NCI-H1930 (cell line): ENCODE measurements around the gene BANK1.

Experiments
- DNase-seq, 2 experiments: peaks; one replicate each; lab custom pipeline; 2025; lab: John Stamatoyannopoulos, UW

Gene BANK1

GRCh38 chr4:101790521-101791181 is at the start of gene BANK1:
TSS of gene BANK1 (plus strand) at chr4:101790730. CDS start at chr4:101790881, 151 bp downstream.
- peak; percentile 44 to 76 for DNase-seq

- no peak for DNase-seq
Measured at GRCh38 chr4:101753721-101754120, 36.8 kb upstream of the BANK1 start.

- DNase-seq = no peak
Measured at GRCh38 chr4:101756181-101756580, 34.3 kb upstream of the BANK1 start.

GRCh38 chr4:101761405-101761804 is 29.1 kb upstream of the BANK1 start:
- no peak for DNase-seq

- no peak for DNase-seq
Measured at GRCh38 chr4:101762025-101762424, 28.5 kb upstream of the BANK1 start.

- no peak for DNase-seq
Measured at GRCh38 chr4:101762534-101762933, 28.0 kb upstream of the BANK1 start.

- no peak for DNase-seq
Measured at GRCh38 chr4:101763576-101763975, 27.0 kb upstream of the BANK1 start.

- DNase-seq = no peak
Measured at GRCh38 chr4:101774807-101775206, 15.7 kb upstream of the BANK1 start.

GRCh38 chr4:101777431-101777830 is 13.1 kb upstream of the BANK1 start:
- no peak for DNase-seq

- DNase-seq = no peak
Measured at GRCh38 chr4:101780284-101780683, 10.2 kb upstream of the BANK1 start.

- DNase-seq = no peak
Measured at GRCh38 chr4:101782546-101782945, 8.0 kb upstream of the BANK1 start.

- no peak for DNase-seq
Measured at GRCh38 chr4:101784957-101785356, 5.6 kb upstream of the BANK1 start.

GRCh38 chr4:101785486-101785885 is 5.0 kb upstream of the BANK1 start:
- DNase-seq = no peak

GRCh38 chr4:101787701-101788316 is 2.7 kb upstream of the BANK1 start:
- no peak for DNase-seq

- DNase-seq = peak; percentile 8 to 43
Measured at GRCh38 chr4:101791182-101791558, 640 bp downstream of the BANK1 start.

GRCh38 chr4:101792056-101792590 is 1.6 kb downstream of the BANK1 start:
- DNase-seq = no peak

- DNase-seq = no peak
Measured at GRCh38 chr4:101793397-101793796, 2.9 kb downstream of the BANK1 start.

- DNase-seq = no peak
Measured at GRCh38 chr4:101794806-101795205, 4.3 kb downstream of the BANK1 start.

- no peak for DNase-seq
Measured at GRCh38 chr4:101795704-101796103, 5.2 kb downstream of the BANK1 start.

- no peak for DNase-seq
Measured at GRCh38 chr4:101801958-101802357, 11.4 kb downstream of the BANK1 start.

- DNase-seq = no peak
Measured at GRCh38 chr4:101806914-101807313, 16.4 kb downstream of the BANK1 start.

- DNase-seq = no peak
Measured at GRCh38 chr4:101807351-101807750, 16.8 kb downstream of the BANK1 start.

- no peak for DNase-seq
Measured at GRCh38 chr4:101813604-101814003, 23.1 kb downstream of the BANK1 start.

- DNase-seq = no peak
Measured at GRCh38 chr4:101818362-101818761, 27.8 kb downstream of the BANK1 start.
